Astrocyte of the spinal cord (primary cell): ENCODE results near the gene TMEM179.

ENCODE experiments used
- DNase-seq: peaks from one replicate; pipeline ENCODE4 v3.0.0; 2011; ENCODE audit warnings: low read depth, low spot score
- H3K4me3 ChIP-seq: 2 replicates; pipeline ENCODE4 v1.5.1; 2011; ENCODE audit warnings: low read depth, mild to moderate bottlenecking, low read length, moderate library complexity
- CTCF ChIP-seq: IDR thresholded peaks from 2 replicates; pipeline ENCODE4 v1.5.1; 2012; ENCODE audit warnings: low read depth, mild to moderate bottlenecking, low read length, inconsistent platforms
- in situ Hi-C: cut with HindIII; loops from 2 replicates; pipeline ENCODE4 v1.10.0; 2017; ENCODE audit warnings: low sequenced_read_pairs

The TMEM179 gene

GRCh38 chr14:104641753-104642539, 37.4 kb upstream of the TMEM179 start:
- H3K4me3 ChIP-seq, result no peak overlapping the region
- no peak for TF ChIP-seq CTCF
- DNase-seq, result no peak
- in situ Hi-C loops, result no loop called here

GRCh38 chr14:104640681-104641080, 36.1 kb upstream of the TMEM179 start:
- in situ Hi-C loops, result no loop called here
- TF ChIP-seq CTCF, result no peak
- no peak overlapping the region for H3K4me3 ChIP-seq
- DNase-seq, result no peak

GRCh38 chr14:104639885-104640548, 35.4 kb upstream of the TMEM179 start:
- no peak overlapping the region for H3K4me3 ChIP-seq
- peak; percentile 95 for TF ChIP-seq CTCF
- peak; percentile 32 for DNase-seq
- in situ Hi-C loops, result no loop called here

- TF ChIP-seq CTCF, result no peak
- in situ Hi-C loops, result no loop called here
- no peak for DNase-seq
- H3K4me3 ChIP-seq, result no peak overlapping the region
Measured at GRCh38 chr14:104639471-104639870, 34.9 kb upstream of the TMEM179 start.

- in situ Hi-C loops, result no loop called here
- TF ChIP-seq CTCF, result no peak
- no peak overlapping the region for H3K4me3 ChIP-seq
- no peak for DNase-seq
Measured at GRCh38 chr14:104638927-104639450, 34.4 kb upstream of the TMEM179 start.

GRCh38 chr14:104638190-104638589, 33.6 kb upstream of the TMEM179 start:
- no peak overlapping the region for H3K4me3 ChIP-seq
- no peak for DNase-seq
- no peak for TF ChIP-seq CTCF
- in situ Hi-C loops, result no loop called here
